ENCODE data around the gene CCDC188. TPM values are rescaled to one million over a fixed set of nuclear protein-coding genes. Genes with fewer than 3 reads are reported as not detected.

The CCDC188 gene
- polyA plus RNA-seq, 1 donor (not counting 4 experiments of a cell fraction or from before 2014, with no cell fraction given): not detected

DNA sequence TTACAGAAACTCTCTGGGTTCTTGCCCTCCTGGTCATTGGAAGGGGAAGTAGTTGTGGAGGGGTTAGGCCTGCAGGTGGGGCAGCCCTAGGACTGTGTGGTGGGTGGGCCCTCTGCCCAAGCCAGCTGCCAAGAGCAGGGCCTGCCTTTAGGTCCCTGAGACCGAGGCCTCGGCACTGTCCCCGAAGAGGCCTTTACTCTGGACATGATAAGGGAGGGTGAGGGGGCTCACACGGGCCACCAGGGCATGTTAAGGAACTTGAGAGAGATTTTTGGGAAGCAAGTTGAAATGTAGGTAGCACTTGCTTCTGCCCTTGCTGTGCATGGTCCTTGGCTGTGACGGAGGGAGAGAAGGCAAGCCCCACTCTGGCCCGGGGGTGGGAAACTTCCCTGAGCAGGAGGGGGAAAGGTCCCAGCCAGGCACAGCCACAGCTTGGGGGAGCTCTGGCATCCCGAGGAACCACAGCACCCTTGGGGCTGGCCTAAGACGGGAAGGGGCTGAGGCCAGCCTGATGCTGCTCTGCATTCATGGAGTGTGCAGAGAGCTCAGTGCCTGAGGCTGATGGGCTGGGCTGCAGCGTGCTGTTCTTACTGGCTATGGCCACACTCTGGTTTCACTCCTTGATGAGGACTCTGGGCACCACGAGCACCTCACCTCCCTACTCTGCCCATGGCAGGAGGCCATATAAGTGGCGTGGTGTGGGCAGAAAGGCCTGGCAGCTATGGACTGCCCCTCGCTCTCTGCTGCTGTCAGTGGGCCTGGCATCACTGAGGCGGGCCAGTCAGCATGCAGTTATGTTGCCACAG, 42.7 kb downstream of the CCDC188 start:
- H3K4me3 ChIP-seq (ENCODE audit: control insufficient read depth in 2 of 3, extremely low read depth in 1 of 3, insufficient read depth in 2 of 3, low read depth in 1 of 3, low read length in 3 of 3): no peak overlapping the region
- no peak overlapping the region for H3K4me2 ChIP-seq (ENCODE audit: control insufficient read depth, extremely low read depth, insufficient read depth, low read depth, low read length)
- FAIRE-seq: no peak
- TF ChIP-seq EZH2 (IDR thresholded peaks at IDR 0.05; ENCODE audit: low read length): no peak
- TF ChIP-seq, protein P1, sequence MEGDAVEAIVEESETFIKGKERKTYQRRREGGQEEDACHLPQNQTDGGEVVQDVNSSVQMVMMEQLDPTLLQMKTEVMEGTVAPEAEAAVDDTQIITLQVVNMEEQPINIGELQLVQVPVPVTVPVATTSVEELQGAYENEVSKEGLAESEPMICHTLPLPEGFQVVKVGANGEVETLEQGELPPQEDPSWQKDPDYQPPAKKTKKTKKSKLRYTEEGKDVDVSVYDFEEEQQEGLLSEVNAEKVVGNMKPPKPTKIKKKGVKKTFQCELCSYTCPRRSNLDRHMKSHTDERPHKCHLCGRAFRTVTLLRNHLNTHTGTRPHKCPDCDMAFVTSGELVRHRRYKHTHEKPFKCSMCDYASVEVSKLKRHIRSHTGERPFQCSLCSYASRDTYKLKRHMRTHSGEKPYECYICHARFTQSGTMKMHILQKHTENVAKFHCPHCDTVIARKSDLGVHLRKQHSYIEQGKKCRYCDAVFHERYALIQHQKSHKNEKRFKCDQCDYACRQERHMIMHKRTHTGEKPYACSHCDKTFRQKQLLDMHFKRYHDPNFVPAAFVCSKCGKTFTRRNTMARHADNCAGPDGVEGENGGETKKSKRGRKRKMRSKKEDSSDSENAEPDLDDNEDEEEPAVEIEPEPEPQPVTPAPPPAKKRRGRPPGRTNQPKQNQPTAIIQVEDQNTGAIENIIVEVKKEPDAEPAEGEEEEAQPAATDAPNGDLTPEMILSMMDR (optimal IDR thresholded peaks at IDR 0.05 in 1 of 3, IDR thresholded peaks at IDR 0.05 in 1 of 3, conservative IDR thresholded peaks at IDR 0.05 in 1 of 3; ENCODE audit: extremely low read depth in 1 of 3, insufficient read depth in 2 of 3, low read length in 3 of 3): no peak
- H3K9me1 ChIP-seq (ENCODE audit: control insufficient read depth, extremely low read depth, insufficient read depth, low read length): no peaks in the 10 kb centered on the region
- no peak for DNase-seq (ENCODE audit: low read depth, low spot score)
- no peaks in the 10 kb centered on the region for H3K27me3 ChIP-seq (ENCODE audit: control insufficient read depth, extremely low read depth, insufficient read depth, low read length)
- H2AFZ ChIP-seq (ENCODE audit: control insufficient read depth, low read length): no peak overlapping the region
- H3K36me3 ChIP-seq (ENCODE audit: control insufficient read depth in 2 of 2, extremely low read depth in 1 of 2, insufficient read depth in 2 of 2, low read length in 2 of 2): peaks cover 54 to 63% of the 10 kb centered on the region in 2 experiments
- no peaks in the 10 kb centered on the region for H3K9me3 ChIP-seq (ENCODE audit: control insufficient read depth, low read depth, low read length)
- H3K79me2 ChIP-seq (ENCODE audit: control insufficient read depth, insufficient read depth, low read length): peaks cover 20% of the 10 kb centered on the region
- dilution Hi-C loops (cut with MboI; ENCODE audit: extremely low pct_ligation_motif_present, low sequenced_read_pairs): no loop called here
- no peak overlapping the region for H3K27ac ChIP-seq (ENCODE audit: control insufficient read depth, insufficient read depth, low read length)
- no peaks in the 10 kb centered on the region for H3K4me1 ChIP-seq (ENCODE audit: control insufficient read depth, extremely low read depth, insufficient read depth, low read length)
- no peak overlapping the region for H3K9ac ChIP-seq (ENCODE audit: control insufficient read depth, extremely low read depth, insufficient read depth, low read length)
- H4K20me1 ChIP-seq (ENCODE audit: control insufficient read depth, extremely low read depth, insufficient read depth, low read length): no peaks in the 10 kb centered on the region

DNA sequence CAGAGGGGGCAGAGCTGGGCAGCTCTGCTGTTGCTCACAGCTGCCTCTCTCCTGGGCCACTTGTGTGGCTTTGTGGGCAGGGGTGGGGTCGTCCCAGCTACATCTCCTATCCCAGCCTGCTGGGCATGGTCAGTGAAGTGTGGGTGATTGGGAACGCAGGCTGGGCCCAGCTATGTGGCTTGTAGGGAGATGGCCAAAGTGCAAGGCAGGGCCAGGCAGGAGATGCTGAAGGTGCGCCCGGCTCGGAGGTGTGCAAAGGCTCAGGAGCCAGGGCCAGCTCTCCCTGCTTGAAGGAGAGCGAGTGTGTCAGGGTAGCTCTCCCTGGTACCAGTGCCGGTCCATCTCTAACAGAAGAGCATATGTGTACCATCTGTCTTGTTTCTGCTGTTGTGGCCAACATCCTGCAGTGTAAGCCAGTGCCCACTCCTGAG, 43.4 kb downstream of the CCDC188 start:
- no peaks in the 10 kb centered on the region for H3K27me3 ChIP-seq (ENCODE audit: control insufficient read depth, extremely low read depth, insufficient read depth, low read length)

More for the DNA sequence above, 43.4 kb downstream of the CCDC188 start:
- Histone ChIP-seq H3K9me1 (ENCODE audit: control insufficient read depth, extremely low read depth, insufficient read depth, low read length) (no peaks in the 10 kb centered on the region), H3K4me3 (ENCODE audit: control insufficient read depth in 2 of 3, extremely low read depth in 1 of 3, insufficient read depth in 2 of 3, low read depth in 1 of 3, low read length in 3 of 3) (no peak overlapping the region), H3K4me1 (ENCODE audit: control insufficient read depth, extremely low read depth, insufficient read depth, low read length) (no peaks in the 10 kb centered on the region), H3K9ac (ENCODE audit: control insufficient read depth, extremely low read depth, insufficient read depth, low read length) (no peak overlapping the region), H3K79me2 (ENCODE audit: control insufficient read depth, insufficient read depth, low read length) (peaks cover 19% of the 10 kb centered on the region), H2AFZ (ENCODE audit: control insufficient read depth, low read length) (no peak overlapping the region), H3K36me3 (ENCODE audit: control insufficient read depth in 2 of 2, extremely low read depth in 1 of 2, insufficient read depth in 2 of 2, low read length in 2 of 2) (peaks cover 53 to 65% of the 10 kb centered on the region in 2 experiments), H3K27ac (ENCODE audit: control insufficient read depth, insufficient read depth, low read length) (no peak overlapping the region), H3K4me2 (ENCODE audit: control insufficient read depth, extremely low read depth, insufficient read depth, low read depth, low read length) (no peak overlapping the region), H3K9me3 (ENCODE audit: control insufficient read depth, low read depth, low read length) (no peaks in the 10 kb centered on the region), H4K20me1 (ENCODE audit: control insufficient read depth, extremely low read depth, insufficient read depth, low read length) (no peaks in the 10 kb centered on the region)
- FAIRE-seq: no peak
- DNase-seq (ENCODE audit: low read depth, low spot score): no peak
- dilution Hi-C loops (cut with MboI; ENCODE audit: extremely low pct_ligation_motif_present, low sequenced_read_pairs): no loop called here
- TF ChIP-seq, protein P1 (optimal IDR thresholded peaks at IDR 0.05 in 1 of 3, IDR thresholded peaks at IDR 0.05 in 1 of 3, conservative IDR thresholded peaks at IDR 0.05 in 1 of 3; ENCODE audit: extremely low read depth in 1 of 3, insufficient read depth in 2 of 3, low read length in 3 of 3): no peak
- no peak for TF ChIP-seq EZH2 (IDR thresholded peaks at IDR 0.05; ENCODE audit: low read length)

Measured in keratinocyte (primary cell).